ENCODE measurements around the gene MAT2A.

MAT2A gene

GRCh38 chr2:85548608-85548900 lies 9.6 kb downstream of the MAT2A start:
- Histone ChIP-seq H3K4me3 (ENCODE audit: low read depth, low read length) (no peak overlapping the region), H3K4me1 (no peaks in the 10 kb centered on the region), H3K27me3 (peaks cover 3% of the 10 kb centered on the region; the same call in 1 of the 2 replicates), H3K36me3 (peaks cover 23% of the 10 kb centered on the region), H3K9me3 (no peaks in the 10 kb centered on the region)
- DNase-seq = no peak
- no peak for TF ChIP-seq CTCF (IDR thresholded peaks at IDR 0.05; ENCODE audit: low read depth, low read length)

- H3K36me3 ChIP-seq = peaks cover 18% of the 10 kb centered on the region
Observed at GRCh38 chr2:85549095-85549494, 10.1 kb downstream of the MAT2A start.

GRCh38 chr2:85549826-85550225 lies 10.9 kb downstream of the MAT2A start:
- no peak overlapping the region for H3K4me3 ChIP-seq (ENCODE audit: low read depth, low read length)
- no peaks in the 10 kb centered on the region for H3K4me1 ChIP-seq
- H3K27me3 ChIP-seq = peaks cover 3% of the 10 kb centered on the region; the same call in 1 of the 2 replicates
- no peak for DNase-seq
- no peaks in the 10 kb centered on the region for H3K9me3 ChIP-seq
- TF ChIP-seq CTCF (IDR thresholded peaks at IDR 0.05; ENCODE audit: low read depth, low read length) = no peak
- peaks cover 11% of the 10 kb centered on the region for H3K36me3 ChIP-seq

More at GRCh38 chr2:85549095-85549494, 10.1 kb downstream of the MAT2A start:
- Histone ChIP-seq H3K27me3 (peaks cover 3% of the 10 kb centered on the region; the same call in 1 of the 2 replicates), H3K4me3 (ENCODE audit: low read depth, low read length) (no peak overlapping the region), H3K9me3 (no peaks in the 10 kb centered on the region), H3K4me1 (no peaks in the 10 kb centered on the region)
- DNase-seq = no peak
- no peak for TF ChIP-seq CTCF (IDR thresholded peaks at IDR 0.05; ENCODE audit: low read depth, low read length)

- H3K9me3 ChIP-seq = no peaks in the 10 kb centered on the region
- peaks cover 4% of the 10 kb centered on the region for H3K36me3 ChIP-seq
- peaks cover 3% of the 10 kb centered on the region; the same call in 1 of the 2 replicates for H3K27me3 ChIP-seq
- no peak for TF ChIP-seq CTCF (IDR thresholded peaks at IDR 0.05; ENCODE audit: low read depth, low read length)
- no peak overlapping the region for H3K4me3 ChIP-seq (ENCODE audit: low read depth, low read length)
- no peaks in the 10 kb centered on the region for H3K4me1 ChIP-seq
- DNase-seq = no peak
Observed at GRCh38 chr2:85550486-85550885, 11.5 kb downstream of the MAT2A start.

- peak; percentile 68 for DNase-seq
- H3K27me3 ChIP-seq = no peaks in the 10 kb centered on the region
- H3K9me3 ChIP-seq = no peaks in the 10 kb centered on the region
- H3K36me3 ChIP-seq = no peaks in the 10 kb centered on the region; the same call in 1 of the 2 replicates
- H3K4me1 ChIP-seq = no peaks in the 10 kb centered on the region
- no peak overlapping the region for H3K4me3 ChIP-seq (ENCODE audit: low read depth, low read length)
- TF ChIP-seq CTCF (IDR thresholded peaks at IDR 0.05; ENCODE audit: low read depth, low read length) = peak; percentile 73
Observed at GRCh38 chr2:85551698-85552678, 13.0 kb downstream of the MAT2A start.

GRCh38 chr2:85553184-85553583 lies 14.2 kb downstream of the MAT2A start:
- Histone ChIP-seq H3K27me3 (no peaks in the 10 kb centered on the region), H3K9me3 (no peaks in the 10 kb centered on the region), H3K36me3 (no peaks in the 10 kb centered on the region; the same call in 1 of the 2 replicates)

More at GRCh38 chr2:85553184-85553583, 14.2 kb downstream of the MAT2A start:
- TF ChIP-seq CTCF (IDR thresholded peaks at IDR 0.05; ENCODE audit: low read depth, low read length) = no peak
- Histone ChIP-seq H3K4me3 (ENCODE audit: low read depth, low read length) (no peak overlapping the region), H3K4me1 (no peaks in the 10 kb centered on the region)
- no peak for DNase-seq
